ENCODE results near the gene BIN1.

The BIN1 gene

DNA sequence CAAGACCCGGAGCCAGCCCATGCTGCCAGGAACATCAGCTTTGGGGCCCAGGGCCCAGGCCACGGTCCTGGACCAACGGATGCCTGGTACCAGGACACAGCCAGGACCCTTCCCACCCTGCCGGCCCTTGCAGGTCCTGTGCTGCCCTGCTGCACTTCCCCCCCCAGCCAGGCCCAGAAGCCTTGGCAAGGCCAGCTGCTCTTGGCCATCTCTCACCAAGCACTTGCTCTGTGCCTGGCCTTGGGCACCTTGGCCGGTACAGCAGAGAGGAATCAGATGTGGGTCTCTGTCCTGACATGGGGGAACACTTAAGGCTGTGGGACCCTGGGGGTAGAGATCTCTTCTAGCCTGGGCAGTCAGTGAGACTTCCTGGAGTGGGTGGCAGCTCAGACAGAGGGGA, 28.9 kb downstream of the BIN1 start:
- H3K9me3 ChIP-seq (ENCODE audit: control insufficient read depth, low read depth, low read length) = no peaks in the 10 kb centered on the region
- H3K27me3 ChIP-seq (ENCODE audit: control insufficient read depth, insufficient read depth, low read length) = no peaks in the 10 kb centered on the region
- H3K36me3 ChIP-seq (ENCODE audit: control insufficient read depth, low read depth, low read length) = no peaks in the 10 kb centered on the region
- H3K27ac ChIP-seq (ENCODE audit: low read length) = no peak overlapping the region
- no peak overlapping the region for H3K9ac ChIP-seq (ENCODE audit: low read length)
- no peaks in the 10 kb centered on the region for H3K4me1 ChIP-seq (ENCODE audit: control insufficient read depth, low read depth, low read length)
- no peak overlapping the region for H3K4me3 ChIP-seq (ENCODE audit: low read length)

DNA sequence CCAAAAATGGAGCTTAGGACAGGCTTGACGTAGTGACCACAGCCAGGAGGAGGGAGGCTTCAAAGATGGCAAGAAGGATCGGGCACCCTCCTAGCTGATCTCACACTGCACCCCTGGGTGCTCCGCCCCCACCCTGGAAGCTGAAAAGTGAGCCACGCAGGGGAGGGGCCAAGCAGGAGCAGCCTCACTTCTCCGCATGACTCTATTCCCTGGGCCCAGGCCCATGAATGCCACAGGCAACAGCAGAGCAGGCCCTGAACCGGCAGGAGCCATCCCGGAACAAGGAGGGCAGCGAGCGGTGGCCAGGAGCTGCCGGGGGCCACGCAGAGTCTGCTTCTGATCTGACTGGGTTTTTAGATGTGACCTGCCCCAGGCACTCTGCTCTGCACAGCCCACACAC, 30.0 kb downstream of the BIN1 start:
- Histone ChIP-seq H3K9ac (ENCODE audit: low read length) (no peak overlapping the region), H3K36me3 (ENCODE audit: control insufficient read depth, low read depth, low read length) (no peaks in the 10 kb centered on the region), H3K4me1 (ENCODE audit: control insufficient read depth, low read depth, low read length) (no peaks in the 10 kb centered on the region), H3K27me3 (ENCODE audit: control insufficient read depth, insufficient read depth, low read length) (no peaks in the 10 kb centered on the region), H3K9me3 (ENCODE audit: control insufficient read depth, low read depth, low read length) (no peaks in the 10 kb centered on the region), H3K27ac (ENCODE audit: low read length) (no peak overlapping the region), H3K4me3 (ENCODE audit: low read length) (no peak overlapping the region)

GRCh38 chr2:127076290-127076689, 30.7 kb downstream of the BIN1 start:
- Histone ChIP-seq H3K27ac (ENCODE audit: low read length) (no peak overlapping the region), H3K9ac (ENCODE audit: low read length) (no peak overlapping the region), H3K36me3 (ENCODE audit: control insufficient read depth, low read depth, low read length) (no peaks in the 10 kb centered on the region), H3K9me3 (ENCODE audit: control insufficient read depth, low read depth, low read length) (no peaks in the 10 kb centered on the region), H3K27me3 (ENCODE audit: control insufficient read depth, insufficient read depth, low read length) (no peaks in the 10 kb centered on the region), H3K4me3 (ENCODE audit: low read length) (no peak overlapping the region), H3K4me1 (ENCODE audit: control insufficient read depth, low read depth, low read length) (no peaks in the 10 kb centered on the region)

DNA sequence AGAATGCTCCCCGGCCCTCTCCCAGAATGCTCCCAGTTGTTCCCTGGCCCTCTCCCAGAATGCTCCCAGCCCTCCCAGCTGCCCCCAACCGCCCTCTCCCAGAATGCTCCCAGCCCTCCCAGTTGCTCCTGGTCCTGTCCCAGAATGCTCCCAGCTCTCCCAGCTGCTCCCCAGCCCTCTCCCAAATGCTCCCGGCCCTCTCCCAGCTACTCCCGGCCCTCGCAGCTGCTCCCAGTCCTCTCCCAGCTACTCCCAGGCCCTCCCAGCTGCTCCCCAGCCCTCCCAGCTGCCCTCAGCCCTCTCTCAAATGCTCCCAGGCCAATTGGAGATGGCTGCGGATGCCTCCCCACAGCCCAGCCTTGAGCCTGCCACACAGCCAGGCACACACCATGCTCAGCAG, 31.1 kb downstream of the BIN1 start:
- Histone ChIP-seq H3K4me1 (ENCODE audit: control insufficient read depth, low read depth, low read length) (no peaks in the 10 kb centered on the region), H3K27me3 (ENCODE audit: control insufficient read depth, insufficient read depth, low read length) (no peaks in the 10 kb centered on the region), H3K9me3 (ENCODE audit: control insufficient read depth, low read depth, low read length) (no peaks in the 10 kb centered on the region), H3K9ac (ENCODE audit: low read length) (no peak overlapping the region), H3K4me3 (ENCODE audit: low read length) (no peak overlapping the region), H3K36me3 (ENCODE audit: control insufficient read depth, low read depth, low read length) (no peaks in the 10 kb centered on the region), H3K27ac (ENCODE audit: low read length) (no peak overlapping the region)

- Histone ChIP-seq H3K4me3 (ENCODE audit: low read length) (no peak overlapping the region), H3K27ac (ENCODE audit: low read length) (no peak overlapping the region), H3K9me3 (ENCODE audit: control insufficient read depth, low read depth, low read length) (no peaks in the 10 kb centered on the region), H3K9ac (ENCODE audit: low read length) (no peak overlapping the region), H3K36me3 (ENCODE audit: control insufficient read depth, low read depth, low read length) (no peaks in the 10 kb centered on the region), H3K27me3 (ENCODE audit: control insufficient read depth, insufficient read depth, low read length) (no peaks in the 10 kb centered on the region), H3K4me1 (ENCODE audit: control insufficient read depth, low read depth, low read length) (no peaks in the 10 kb centered on the region)
These were observed 32.0 kb downstream of the BIN1 start for GRCh38 chr2:127074936-127075335.

DNA sequence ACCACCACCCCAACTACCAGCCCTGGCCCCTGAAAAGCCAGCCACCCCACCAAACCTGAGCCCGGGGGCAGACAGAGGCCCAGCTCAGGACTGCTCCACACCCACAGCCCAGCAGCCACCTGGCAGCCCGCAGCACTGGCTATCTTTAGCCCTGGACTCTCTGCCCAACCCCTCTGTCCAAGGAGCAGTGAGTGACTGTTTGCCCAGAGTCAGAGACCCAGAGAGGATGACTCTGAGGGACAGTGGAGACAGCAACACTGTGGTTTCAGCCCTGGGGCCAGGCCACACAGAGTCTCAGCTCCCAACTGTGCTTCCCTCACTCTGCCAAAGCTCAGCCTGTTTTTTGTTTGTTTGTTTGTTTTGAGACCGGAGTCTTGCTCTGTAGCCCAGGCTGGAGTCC, 32.6 kb downstream of the BIN1 start:
- H3K36me3 ChIP-seq (ENCODE audit: control insufficient read depth, low read depth, low read length) = no peaks in the 10 kb centered on the region
- no peaks in the 10 kb centered on the region for H3K27me3 ChIP-seq (ENCODE audit: control insufficient read depth, insufficient read depth, low read length)
- no peak overlapping the region for H3K4me3 ChIP-seq (ENCODE audit: low read length)
- H3K27ac ChIP-seq (ENCODE audit: low read length) = no peak overlapping the region
- H3K9ac ChIP-seq (ENCODE audit: low read length) = no peak overlapping the region
- no peaks in the 10 kb centered on the region for H3K9me3 ChIP-seq (ENCODE audit: control insufficient read depth, low read depth, low read length)
- H3K4me1 ChIP-seq (ENCODE audit: control insufficient read depth, low read depth, low read length) = no peaks in the 10 kb centered on the region

DNA sequence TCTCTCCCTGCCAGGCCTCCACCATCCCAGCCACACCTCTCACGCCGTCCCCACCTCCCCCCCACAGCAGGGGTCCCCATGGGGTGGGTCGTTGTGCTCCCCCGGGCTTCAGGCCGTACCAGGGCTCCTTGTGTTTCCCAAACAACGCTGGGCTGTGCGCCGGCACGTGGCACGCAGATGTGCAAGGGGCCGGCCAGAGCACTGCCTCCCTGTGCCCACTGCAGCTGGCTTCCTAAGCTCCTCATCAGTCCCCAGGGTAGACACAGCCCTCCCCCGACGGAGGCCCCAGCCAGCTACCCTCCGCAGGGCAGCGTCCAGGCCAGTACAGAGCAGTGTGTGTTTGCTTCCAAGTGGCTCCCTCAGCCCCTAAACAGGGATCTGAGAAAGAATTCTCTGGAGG, 34.0 kb downstream of the BIN1 start:
- Histone ChIP-seq H3K27me3 (ENCODE audit: control insufficient read depth, insufficient read depth, low read length) (peaks cover under 1% of the 10 kb centered on the region), H3K4me3 (ENCODE audit: low read length) (no peak overlapping the region), H3K27ac (ENCODE audit: low read length) (no peak overlapping the region), H3K9ac (ENCODE audit: low read length) (no peak overlapping the region), H3K4me1 (ENCODE audit: control insufficient read depth, low read depth, low read length) (no peaks in the 10 kb centered on the region), H3K9me3 (ENCODE audit: control insufficient read depth, low read depth, low read length) (no peaks in the 10 kb centered on the region), H3K36me3 (ENCODE audit: control insufficient read depth, low read depth, low read length) (no peaks in the 10 kb centered on the region)

GRCh38 chr2:127072396-127072795, 34.6 kb downstream of the BIN1 start:
- Histone ChIP-seq H3K4me1 (ENCODE audit: control insufficient read depth, low read depth, low read length) (peaks cover 3% of the 10 kb centered on the region), H3K27ac (ENCODE audit: low read length) (no peak overlapping the region), H3K9me3 (ENCODE audit: control insufficient read depth, low read depth, low read length) (no peaks in the 10 kb centered on the region), H3K36me3 (ENCODE audit: control insufficient read depth, low read depth, low read length) (no peaks in the 10 kb centered on the region), H3K27me3 (ENCODE audit: control insufficient read depth, insufficient read depth, low read length) (peaks cover 6% of the 10 kb centered on the region), H3K9ac (ENCODE audit: low read length) (no peak overlapping the region), H3K4me3 (ENCODE audit: low read length) (no peak overlapping the region)

DNA sequence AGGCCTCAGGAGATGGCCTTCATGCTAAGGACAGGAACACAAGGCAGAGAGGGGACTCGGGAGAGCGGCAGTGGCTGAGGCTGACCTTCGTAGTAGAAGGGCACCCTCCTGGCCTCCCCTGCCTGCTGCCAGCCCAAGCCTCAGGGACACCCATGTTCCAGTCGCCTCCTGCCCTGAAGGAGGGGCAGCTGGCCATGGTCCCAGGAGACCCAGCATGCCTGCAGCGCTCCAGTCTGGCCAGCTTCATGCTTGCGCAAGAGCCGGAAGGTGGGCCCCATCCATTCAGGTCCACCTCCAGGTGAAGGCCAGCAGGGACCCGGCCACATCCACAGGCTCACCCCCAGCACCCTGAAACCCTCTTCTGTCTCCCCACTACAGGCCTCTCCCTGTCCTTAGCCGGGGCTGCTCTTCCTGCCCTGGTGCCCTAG, 35.0 kb downstream of the BIN1 start:
- no peak overlapping the region for H3K27ac ChIP-seq (ENCODE audit: low read length)
- no peak overlapping the region for H3K4me3 ChIP-seq (ENCODE audit: low read length)
- H3K9me3 ChIP-seq (ENCODE audit: control insufficient read depth, low read depth, low read length) = no peaks in the 10 kb centered on the region
- H3K9ac ChIP-seq (ENCODE audit: low read length) = no peak overlapping the region
- H3K27me3 ChIP-seq (ENCODE audit: control insufficient read depth, insufficient read depth, low read length) = peaks cover 10% of the 10 kb centered on the region
- H3K4me1 ChIP-seq (ENCODE audit: control insufficient read depth, low read depth, low read length) = peaks cover 3% of the 10 kb centered on the region
- H3K36me3 ChIP-seq (ENCODE audit: control insufficient read depth, low read depth, low read length) = no peaks in the 10 kb centered on the region

GRCh38 chr2:127070221-127070620, 36.7 kb downstream of the BIN1 start:
- H3K4me1 ChIP-seq (ENCODE audit: control insufficient read depth, low read depth, low read length) = peaks cover 3% of the 10 kb centered on the region
- no peak overlapping the region for H3K4me3 ChIP-seq (ENCODE audit: low read length)
- no peaks in the 10 kb centered on the region for H3K9me3 ChIP-seq (ENCODE audit: control insufficient read depth, low read depth, low read length)
- peaks cover 10% of the 10 kb centered on the region for H3K27me3 ChIP-seq (ENCODE audit: control insufficient read depth, insufficient read depth, low read length)
- H3K27ac ChIP-seq (ENCODE audit: low read length) = no peak overlapping the region
- no peak overlapping the region for H3K9ac ChIP-seq (ENCODE audit: low read length)
- no peaks in the 10 kb centered on the region for H3K36me3 ChIP-seq (ENCODE audit: control insufficient read depth, low read depth, low read length)

- no peaks in the 10 kb centered on the region for H3K36me3 ChIP-seq (ENCODE audit: control insufficient read depth, low read depth, low read length)
- no peak overlapping the region for H3K27ac ChIP-seq (ENCODE audit: low read length)
- H3K9me3 ChIP-seq (ENCODE audit: control insufficient read depth, low read depth, low read length) = no peaks in the 10 kb centered on the region
- peaks cover 10% of the 10 kb centered on the region for H3K27me3 ChIP-seq (ENCODE audit: control insufficient read depth, insufficient read depth, low read length)
- H3K9ac ChIP-seq (ENCODE audit: low read length) = no peak overlapping the region
- no peak overlapping the region for H3K4me3 ChIP-seq (ENCODE audit: low read length)
- peaks cover 3% of the 10 kb centered on the region for H3K4me1 ChIP-seq (ENCODE audit: control insufficient read depth, low read depth, low read length)
These were observed 37.4 kb downstream of the BIN1 start for GRCh38 chr2:127069536-127069935.

DNA sequence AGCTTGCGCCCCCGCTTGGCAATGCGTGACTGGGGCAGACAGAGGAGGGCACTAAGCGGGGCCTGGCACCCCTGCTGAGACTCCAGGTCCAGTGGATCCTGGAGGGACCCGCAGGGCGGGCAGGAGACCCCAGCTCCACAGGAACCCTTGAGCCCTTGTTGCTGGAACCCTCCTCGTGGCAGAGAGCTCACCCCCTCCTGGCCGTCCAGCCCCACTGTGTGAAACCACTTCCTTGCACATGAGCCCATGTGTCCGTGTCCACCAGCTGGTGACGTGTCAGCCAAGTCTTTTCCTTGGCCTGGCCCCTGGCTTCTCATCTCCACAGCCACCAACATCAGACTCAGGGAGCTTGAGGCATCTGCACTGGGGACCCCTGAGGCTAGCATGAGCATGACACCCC, 38.0 kb downstream of the BIN1 start:
- H3K27ac ChIP-seq (ENCODE audit: low read length) = no peak overlapping the region
- H3K9me3 ChIP-seq (ENCODE audit: control insufficient read depth, low read depth, low read length) = no peaks in the 10 kb centered on the region
- no peaks in the 10 kb centered on the region for H3K36me3 ChIP-seq (ENCODE audit: control insufficient read depth, low read depth, low read length)

More for the DNA sequence above, 38.0 kb downstream of the BIN1 start:
- peaks cover 10% of the 10 kb centered on the region for H3K27me3 ChIP-seq (ENCODE audit: control insufficient read depth, insufficient read depth, low read length)
- no peak overlapping the region for H3K9ac ChIP-seq (ENCODE audit: low read length)
- H3K4me1 ChIP-seq (ENCODE audit: control insufficient read depth, low read depth, low read length) = peaks cover 3% of the 10 kb centered on the region
- no peak overlapping the region for H3K4me3 ChIP-seq (ENCODE audit: low read length)

Data from iPS-18a (cell line).